GM23248 (cell line): ENCODE results near the gene APC. TPM values are rescaled to one million over a fixed set of nuclear protein-coding genes. Genes with fewer than 3 reads are reported as not detected.

Experiments
- DNase-seq: peaks from one replicate; pipeline ENCODE4 v3.0.0-alpha.2; 2015
- H2AFZ ChIP-seq: fragments of 200-600 bp; sonication (generic); 2 replicates; pipeline ENCODE4 v1.6.1; 2016; ENCODE audit warnings: antibody characterized with exemption
- H3F3A ChIP-seq: fragments of 200-600 bp; sonication (generic); 2 replicates; pipeline ENCODE4 v1.6.1; 2016; ENCODE audit warnings: mild to moderate bottlenecking, antibody characterized with exemption, mixed run types; ENCODE audit not compliant: insufficient read depth
- H3K27ac ChIP-seq: fragments of 200-600 bp; sonication (generic); 2 replicates; pipeline ENCODE4 v1.5.1; 2016; ENCODE audit warnings: mild to moderate bottlenecking
- H3K27me3 ChIP-seq: fragments of 200-600 bp; sonication (generic); replicated peaks from 2 replicates; pipeline ENCODE4 v1.6.1; 2016; ENCODE audit warnings: mild to moderate bottlenecking; ENCODE audit not compliant: insufficient read depth
- H3K36me3 ChIP-seq: fragments of 200-600 bp; sonication (generic); 2 replicates; pipeline ENCODE4 v1.6.1; 2016; ENCODE audit warnings: low read depth, mild to moderate bottlenecking
- H3K4me1 ChIP-seq: fragments of 200-600 bp; sonication (generic); 2 replicates; pipeline ENCODE4 v1.6.1; 2016; ENCODE audit warnings: mild to moderate bottlenecking; ENCODE audit not compliant: insufficient read depth
- H3K4me2 ChIP-seq: fragments of 200-600 bp; sonication (generic); one replicate; pipeline ENCODE4 v1.6.1; 2016; ENCODE audit warnings: mild to moderate bottlenecking; ENCODE audit not compliant: unreplicated experiment
- H3K4me3 ChIP-seq: fragments of 200-600 bp; sonication (generic); 2 replicates; pipeline ENCODE4 v1.5.1; 2016; ENCODE audit warnings: mild to moderate bottlenecking
- H3K79me2 ChIP-seq: fragments of 200-600 bp; sonication (generic); 2 replicates; pipeline ENCODE4 v1.6.1; 2016; ENCODE audit warnings: mild to moderate bottlenecking; ENCODE audit not compliant: insufficient read depth
- H3K9ac ChIP-seq: fragments of 200-600 bp; sonication (generic); 2 replicates; pipeline ENCODE4 v1.6.1; 2016; ENCODE audit warnings: mild to moderate bottlenecking
- H3K9me2 ChIP-seq: fragments of 200-600 bp; sonication (generic); 2 replicates; pipeline ENCODE4 v1.6.1; 2016; ENCODE audit warnings: mixed run types, mild to moderate bottlenecking, moderate library complexity; ENCODE audit not compliant: insufficient read depth
- H3K9me3 ChIP-seq: fragments of 200-600 bp; sonication (generic); one replicate; pipeline ENCODE4 v1.6.1; 2017; ENCODE audit warnings: low read depth
- H4K20me1 ChIP-seq: fragments of 200-600 bp; sonication (generic); 2 replicates; pipeline ENCODE4 v1.6.0; 2016; ENCODE audit not compliant: insufficient read depth
- EZH2 ChIP-seq: fragments of 200-600 bp; sonication (generic); IDR thresholded peaks from 2 replicates; pipeline ENCODE4 v1.6.1; 2018; ENCODE audit warnings: antibody characterized with exemption, mild to moderate bottlenecking; ENCODE audit not compliant: insufficient read depth, poor library complexity, severe bottlenecking
- EZH2phosphoT487 ChIP-seq: fragments of 200-600 bp; sonication (generic); IDR thresholded peaks from 2 replicates; pipeline ENCODE4 v1.6.1; 2018; ENCODE audit warnings: antibody characterized with exemption, moderate library complexity, mild to moderate bottlenecking, low read depth; ENCODE audit not compliant: insufficient read depth
- WGBS, 2 experiments: methylation state at CpG; one replicate each; pipeline ENCODE4 v1.1.6; 2015 to 2017; ENCODE audit warnings: low lambda C conversion rate in 2 of 2, low coverage in 1 of 2; ENCODE audit errors: missing lambda C conversion rate in 2 of 2; 5-methylcytosine and 5-hydroxymethylcytosine counted together
- in situ Hi-C: fragments of 300-500 bp; cut with MboI; formaldehyde crosslinking; loops from 2 replicates; pipeline ENCODE4 v1.15.0; 2020
- polyA plus RNA-seq: library from polyadenylated mRNA; unstranded; fragments of >200 nt; fragmentation: Nextera tagmentation; extraction: Ambion mirVana; gene quantifications from 2 replicates; pipeline ENCODE4 v1.2.1, GENCODE V29; 2016
- total RNA-seq: library from RNA; depleted of rRNA; stranded (reverse); fragments of >200 nt; shearing (Covaris generic); gene quantifications from 2 replicates; pipeline ENCODE4 v1.2.3, GENCODE V29; 2014

Gene APC
- total and polyA plus RNA-seq, 2 experiments from 2014 or later, result 18.1 to 34.2 TPM

- H3K27me3 ChIP-seq, result no peaks in the 10 kb centered on the region
- peak within 1 kb of the TSS; percentile 100 for H3K4me2 ChIP-seq
- WGBS, 2 experiments, result 4% methylated on average over 47 of the region's 47 CpGs
- H3F3A ChIP-seq, result no peaks in the 10 kb centered on the region
- peak within 1 kb of the TSS; percentile 96 for H2AFZ ChIP-seq
- in situ Hi-C loops, result no loop called here
- peak; percentile 99 for DNase-seq
- peaks cover 23% of the 10 kb centered on the region for H3K36me3 ChIP-seq
- no peaks in the 10 kb centered on the region for H4K20me1 ChIP-seq
- H3K9me3 ChIP-seq, result no peaks in the 10 kb centered on the region
- peak within 1 kb of the TSS; percentile 99 for H3K4me3 ChIP-seq
- H3K9me2 ChIP-seq, result no peaks in the 10 kb centered on the region
- peak within 1 kb of the TSS; percentile 97 for H3K9ac ChIP-seq
- H3K79me2 ChIP-seq, result peaks cover 55% of the 10 kb centered on the region
- peaks cover 33% of the 10 kb centered on the region for H3K4me1 ChIP-seq
- peak within 1 kb of the TSS; percentile 80 for H3K27ac ChIP-seq
- TF ChIP-seq EZH2 (no peak), EZH2phosphoT487 (no peak)
Observed at GRCh38 chr5:112860929-112861637, 123.4 kb downstream of the APC start, which contains the start of gene SRP19. Gene SRP19 (plus strand): TSS chr5:112861287. CDS start chr5:112861377, 90 bp downstream.

- Histone ChIP-seq H3K79me2 (peaks cover 60% of the 10 kb centered on the region), H3K9ac (peak overlapping the region; percentile 97), H3K9me2 (no peaks in the 10 kb centered on the region), H4K20me1 (no peaks in the 10 kb centered on the region), H3K36me3 (peaks cover 28% of the 10 kb centered on the region), H3K27me3 (no peaks in the 10 kb centered on the region), H3K9me3 (no peaks in the 10 kb centered on the region), H3K4me2 (peak overlapping the region; percentile 100), H3K27ac (peak overlapping the region; percentile 80), H3K4me1 (peaks cover 27% of the 10 kb centered on the region), H2AFZ (peak overlapping the region; percentile 96), H3K4me3 (peak overlapping the region; percentile 99), H3F3A (no peaks in the 10 kb centered on the region)
- WGBS, 2 experiments, result 0 to 3% methylated on average over 8 of the region's 8 CpGs
- in situ Hi-C loops, result no loop called here
- DNase-seq, result peak; percentile 36
- no peak for TF ChIP-seq EZH2phosphoT487
- no peak for TF ChIP-seq EZH2
Observed at GRCh38 chr5:112861638-112861985, 123.9 kb downstream of the APC start.

- no peaks in the 10 kb centered on the region for H4K20me1 ChIP-seq
- peak overlapping the region; percentile 96 for H2AFZ ChIP-seq
- no peaks in the 10 kb centered on the region for H3K27me3 ChIP-seq
- H3K79me2 ChIP-seq, result peaks cover 65% of the 10 kb centered on the region
- H3F3A ChIP-seq, result no peaks in the 10 kb centered on the region
- DNase-seq, result peak; percentile 12
- peaks cover 33% of the 10 kb centered on the region for H3K36me3 ChIP-seq
- in situ Hi-C loops, result no loop called here
- TF ChIP-seq EZH2, result no peak
- H3K4me1 ChIP-seq, result peaks cover 27% of the 10 kb centered on the region
- peak overlapping the region; percentile 99 for H3K4me3 ChIP-seq
- no peaks in the 10 kb centered on the region for H3K9me3 ChIP-seq
- H3K27ac ChIP-seq, result peak overlapping the region; percentile 80
- no peaks in the 10 kb centered on the region for H3K9me2 ChIP-seq
- 47 to 48% methylated on average over 9 of the region's 9 CpGs for WGBS, 2 experiments
- H3K4me2 ChIP-seq, result peak overlapping the region; percentile 100
- peak overlapping the region; percentile 97 for H3K9ac ChIP-seq
Observed at GRCh38 chr5:112862085-112862484, 124.4 kb downstream of the APC start.

- 97 to 100% methylated on average over 4 of the region's 4 CpGs for WGBS, 2 experiments
- Histone ChIP-seq H3K27me3 (no peaks in the 10 kb centered on the region), H4K20me1 (no peaks in the 10 kb centered on the region), H3K9me2 (no peaks in the 10 kb centered on the region), H3K36me3 (peaks cover 48% of the 10 kb centered on the region), H3K79me2 (peaks cover 80% of the 10 kb centered on the region), H3K27ac (no peak overlapping the region), H3K4me2 (no peak overlapping the region), H2AFZ (no peak overlapping the region), H3K4me1 (peaks cover 23% of the 10 kb centered on the region), H3K9me3 (no peaks in the 10 kb centered on the region), H3F3A (0 out of 2 replicates have a peak, but pooled peaks cover 5% of the 10 kb centered on the region), H3K4me3 (no peak overlapping the region), H3K9ac (peak overlapping the region; percentile 97; the same call in 1 of the 2 replicates)
- TF ChIP-seq EZH2phosphoT487 (no peak), EZH2 (no peak)
- in situ Hi-C loops, result no loop called here
- DNase-seq, result no peak
Observed at GRCh38 chr5:112863549-112863948, 125.9 kb downstream of the APC start.
